Measurements from ENCODE around the gene SLC12A8.

GRCh38 chr3:125103406-125103805 lies 109.1 kb downstream of the SLC12A8 start:
- TF ChIP-seq CTCF (IDR thresholded peaks at IDR 0.05) (no peak), POLR2A (IDR thresholded peaks at IDR 0.05) (no peak), EP300 (IDR thresholded peaks at IDR 0.05; ENCODE audit: low read depth) (no peak)
